K562 (cell line): ENCODE results near the gene ELF1. TPM values are rescaled to one million over a fixed set of nuclear protein-coding genes. Genes with fewer than 3 reads are reported as not detected.

Experiments used
- CHD2 ChIP-seq: IDR thresholded peaks from 2 replicates; pipeline ENCODE4 v1.6.1; 2011; ENCODE audit warnings: low read depth, low read length
- DDX20 ChIP-seq: fragments of 450-650 bp; IDR thresholded peaks from 2 replicates; pipeline ENCODE4 v1.6.1; 2016; ENCODE audit warnings: missing genetic modification characterization, low read depth, mild to moderate bottlenecking, missing compliant biosample characterization, moderate library complexity
- HMG20B ChIP-seq: fragments of 250-450 bp; sonication (Bioruptor Pico); IDR thresholded peaks from 2 replicates; pipeline ENCODE4 v1.5.0; 2021; ENCODE audit warnings: mild to moderate bottlenecking
- HNRNPK ChIP-seq: fragments of 200-400 bp; formaldehyde crosslinking; IDR thresholded peaks from one replicate; pipeline ENCODE4 v1.6.1; 2018; ENCODE audit warnings: mild to moderate bottlenecking, low read depth, low read length; ENCODE audit not compliant: poor library complexity, severe bottlenecking
- KLF1 ChIP-seq: fragments of 450-650 bp; IDR thresholded peaks from 2 replicates; pipeline ENCODE4 v1.6.1; 2016; ENCODE audit warnings: missing genetic modification characterization, missing compliant biosample characterization
- MCM3 ChIP-seq: fragments of 450-650 bp; IDR thresholded peaks from 2 replicates; pipeline ENCODE4 v1.6.1; 2016
- PRMT5 ChIP-seq: sonication (generic); formaldehyde crosslinking; IDR thresholded peaks from 2 replicates; pipeline ENCODE4 v1.5.0; 2020; ENCODE audit warnings: missing genetic modification reagents
- RAD21 ChIP-seq, 2 experiments: fragments of 250-450 bp in 1 of 2; fragments of 450-650 bp in 1 of 2; sonication (Bioruptor Pico) in 1 of 2; formaldehyde crosslinking in 1 of 2; IDR thresholded peaks in 1 of 2; conservative IDR thresholded peaks in 1 of 2; 2 replicates each; pipeline versions ENCODE4 v1.4.0 to v1.8.0; 2020 to 2022; ENCODE audit warnings: mild to moderate bottlenecking in 2 of 2, moderate library complexity in 1 of 2
- SIN3B ChIP-seq: fragments of 450-650 bp; IDR thresholded peaks from 2 replicates; pipeline ENCODE4 v1.6.1; 2017; ENCODE audit warnings: low read depth, mild to moderate bottlenecking, moderate library complexity
- SOX6 ChIP-seq: fragments of 450-650 bp; IDR thresholded peaks from 2 replicates; pipeline ENCODE4 v1.6.1; 2014; ENCODE audit warnings: mild to moderate bottlenecking
- SRSF3 ChIP-seq: fragments of 200-400 bp; formaldehyde crosslinking; IDR thresholded peaks from 2 replicates; pipeline ENCODE4 v1.6.1; 2016; ENCODE audit warnings: mild to moderate bottlenecking, low read length, moderate library complexity; ENCODE audit not compliant: insufficient read depth
- STAT5A ChIP-seq: IDR thresholded peaks from 2 replicates; pipeline ENCODE4 v1.6.1; 2012; ENCODE audit warnings: low read length, inconsistent platforms, borderline replicate concordance
- ZFP30 ChIP-seq: fragments of 250-450 bp; sonication (Bioruptor Pico); IDR thresholded peaks from 2 replicates; pipeline ENCODE4 v1.8.0; 2022; ENCODE audit warnings: moderate library complexity, mild to moderate bottlenecking, inconsistent platforms, borderline replicate concordance
- ZNF274 ChIP-seq: IDR thresholded peaks from 2 replicates; pipeline ENCODE4 v1.6.1; 2011; ENCODE audit warnings: low read depth, mild to moderate bottlenecking, low read length, moderate library complexity, borderline replicate concordance
- ZNF347 ChIP-seq: fragments of 450-650 bp; formaldehyde crosslinking; IDR thresholded peaks from 2 replicates; pipeline ENCODE4 v1.4.0; 2020; ENCODE audit warnings: low read depth, mild to moderate bottlenecking, moderate library complexity
- polyA plus RNA-seq, 8 experiments: library from polyadenylated mRNA; depleted of rRNA in 4 of 8; stranded (reverse) in 5 of 8; unstranded in 3 of 8; fragments of >200 nt; fragmentation: Nextera tagmentation in 2 of 8; fragmentation: Illumina TruSeq in 1 of 8; extraction: Ambion mirVana in 2 of 8; extraction: Trizol in 1 of 8; gene quantifications; 2 replicates each; pipeline versions ENCODE4 v1.2.1 to v1.2.3, GENCODE V29; 2011 to 2014; ENCODE audit warnings: inconsistent platforms in 1 of 8, missing spikeins in 1 of 8
- total RNA-seq, 7 experiments: library from RNA; depleted of rRNA in 6 of 7; stranded (reverse); fragments of >200 nt in 6 of 7; fragmentation: Illumina TruSeq in 2 of 7; extraction: Trizol in 2 of 7; gene quantifications; 2 replicates each; pipeline versions ENCODE4 v1.2.1 to v1.2.3, GENCODE V29; 2011 to 2021; ENCODE audit warnings: low replicate concordance in 1 of 7
- TF ChIP-seq, protein P1 (sequence below): fragments of 450-650 bp; formaldehyde crosslinking; conservative IDR thresholded peaks from 2 replicates; pipeline ENCODE4 v1.4.0; 2022; ENCODE audit warnings: mild to moderate bottlenecking, missing genetic modification characterization
- TF ChIP-seq, protein P2 (sequence below): sonication (generic); formaldehyde crosslinking; IDR thresholded peaks from 2 replicates; pipeline ENCODE4 v1.8.0; 2023; ENCODE audit warnings: missing genetic modification reagents, mild to moderate bottlenecking, borderline replicate concordance
- TF ChIP-seq, protein P3 (sequence below): fragments of 250-450 bp; sonication (Bioruptor Pico); IDR thresholded peaks from 2 replicates; pipeline ENCODE4 v1.5.0; 2021; ENCODE audit warnings: mild to moderate bottlenecking, moderate library complexity

ELF1 gene
- total and polyA plus RNA-seq, 9 of the 15 experiments (the other 6 are each of a cell fraction or from before 2014, with no cell fraction given), result 24.7 to 54.4 (median 33.4) TPM

DNA sequence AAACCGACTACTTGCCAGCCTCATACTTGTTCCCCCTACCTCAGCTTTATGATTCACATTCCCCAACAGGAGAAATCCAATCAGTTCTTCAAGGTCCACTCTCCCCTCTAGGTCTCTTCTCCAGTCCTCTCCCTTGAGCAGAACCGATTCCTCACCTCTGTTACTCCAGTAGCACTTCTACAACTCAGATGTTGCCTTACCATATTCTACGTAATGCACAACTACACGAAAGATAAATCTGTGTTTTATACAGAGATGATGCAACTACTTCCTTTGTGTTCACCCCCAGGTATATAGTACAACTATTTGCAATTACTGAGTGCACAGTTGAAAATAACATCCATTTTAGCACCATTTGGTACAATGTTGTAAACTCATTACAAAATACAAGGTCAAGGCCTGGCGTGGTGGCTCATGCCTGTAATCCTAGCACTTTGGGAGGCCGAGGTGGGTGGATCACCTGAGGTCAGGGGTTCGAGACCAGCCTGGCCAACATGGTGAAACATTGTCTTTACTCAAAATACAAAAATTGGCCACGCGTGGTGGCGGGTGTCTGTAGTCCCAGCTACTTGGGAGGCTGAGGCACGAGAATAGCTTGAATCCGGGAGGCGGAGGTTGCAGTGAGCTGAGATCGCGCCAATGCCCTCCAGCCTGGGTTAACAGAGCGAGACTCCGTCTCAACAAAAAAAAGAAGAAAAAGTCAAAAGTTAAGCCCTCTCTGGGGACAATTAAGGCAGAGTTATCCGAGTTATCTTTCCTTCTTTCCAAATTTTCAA lies 39.4 kb upstream of the ELF1 start (continued):
- TF ChIP-seq, protein P1, sequence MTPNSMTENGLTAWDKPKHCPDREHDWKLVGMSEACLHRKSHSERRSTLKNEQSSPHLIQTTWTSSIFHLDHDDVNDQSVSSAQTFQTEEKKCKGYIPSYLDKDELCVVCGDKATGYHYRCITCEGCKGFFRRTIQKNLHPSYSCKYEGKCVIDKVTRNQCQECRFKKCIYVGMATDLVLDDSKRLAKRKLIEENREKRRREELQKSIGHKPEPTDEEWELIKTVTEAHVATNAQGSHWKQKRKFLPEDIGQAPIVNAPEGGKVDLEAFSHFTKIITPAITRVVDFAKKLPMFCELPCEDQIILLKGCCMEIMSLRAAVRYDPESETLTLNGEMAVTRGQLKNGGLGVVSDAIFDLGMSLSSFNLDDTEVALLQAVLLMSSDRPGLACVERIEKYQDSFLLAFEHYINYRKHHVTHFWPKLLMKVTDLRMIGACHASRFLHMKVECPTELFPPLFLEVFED (CRISPR knock-in tag), result no peak
- TF ChIP-seq SRSF3 (no peak), RAD21 (CRISPR knock-in tag; conservative IDR thresholded peaks at IDR 0.05 in 1 of 2, IDR thresholded peaks at IDR 0.05 in 1 of 2) (no peak), KLF1 (tag) (no peak), SOX6 (0 out of 2 replicates have a peak, but pooled peaks have one; percentile 27), ZNF274 (no peak), ZFP30 (no peak), HMG20B (no peak), MCM3 (no peak), HNRNPK (no peak), STAT5A (no peak), DDX20 (tag) (no peak), CHD2 (no peak), SIN3B (no peak), ZNF347 (CRISPR knock-in tag) (no peak), PRMT5 (no peak)
- TF ChIP-seq, protein P2, sequence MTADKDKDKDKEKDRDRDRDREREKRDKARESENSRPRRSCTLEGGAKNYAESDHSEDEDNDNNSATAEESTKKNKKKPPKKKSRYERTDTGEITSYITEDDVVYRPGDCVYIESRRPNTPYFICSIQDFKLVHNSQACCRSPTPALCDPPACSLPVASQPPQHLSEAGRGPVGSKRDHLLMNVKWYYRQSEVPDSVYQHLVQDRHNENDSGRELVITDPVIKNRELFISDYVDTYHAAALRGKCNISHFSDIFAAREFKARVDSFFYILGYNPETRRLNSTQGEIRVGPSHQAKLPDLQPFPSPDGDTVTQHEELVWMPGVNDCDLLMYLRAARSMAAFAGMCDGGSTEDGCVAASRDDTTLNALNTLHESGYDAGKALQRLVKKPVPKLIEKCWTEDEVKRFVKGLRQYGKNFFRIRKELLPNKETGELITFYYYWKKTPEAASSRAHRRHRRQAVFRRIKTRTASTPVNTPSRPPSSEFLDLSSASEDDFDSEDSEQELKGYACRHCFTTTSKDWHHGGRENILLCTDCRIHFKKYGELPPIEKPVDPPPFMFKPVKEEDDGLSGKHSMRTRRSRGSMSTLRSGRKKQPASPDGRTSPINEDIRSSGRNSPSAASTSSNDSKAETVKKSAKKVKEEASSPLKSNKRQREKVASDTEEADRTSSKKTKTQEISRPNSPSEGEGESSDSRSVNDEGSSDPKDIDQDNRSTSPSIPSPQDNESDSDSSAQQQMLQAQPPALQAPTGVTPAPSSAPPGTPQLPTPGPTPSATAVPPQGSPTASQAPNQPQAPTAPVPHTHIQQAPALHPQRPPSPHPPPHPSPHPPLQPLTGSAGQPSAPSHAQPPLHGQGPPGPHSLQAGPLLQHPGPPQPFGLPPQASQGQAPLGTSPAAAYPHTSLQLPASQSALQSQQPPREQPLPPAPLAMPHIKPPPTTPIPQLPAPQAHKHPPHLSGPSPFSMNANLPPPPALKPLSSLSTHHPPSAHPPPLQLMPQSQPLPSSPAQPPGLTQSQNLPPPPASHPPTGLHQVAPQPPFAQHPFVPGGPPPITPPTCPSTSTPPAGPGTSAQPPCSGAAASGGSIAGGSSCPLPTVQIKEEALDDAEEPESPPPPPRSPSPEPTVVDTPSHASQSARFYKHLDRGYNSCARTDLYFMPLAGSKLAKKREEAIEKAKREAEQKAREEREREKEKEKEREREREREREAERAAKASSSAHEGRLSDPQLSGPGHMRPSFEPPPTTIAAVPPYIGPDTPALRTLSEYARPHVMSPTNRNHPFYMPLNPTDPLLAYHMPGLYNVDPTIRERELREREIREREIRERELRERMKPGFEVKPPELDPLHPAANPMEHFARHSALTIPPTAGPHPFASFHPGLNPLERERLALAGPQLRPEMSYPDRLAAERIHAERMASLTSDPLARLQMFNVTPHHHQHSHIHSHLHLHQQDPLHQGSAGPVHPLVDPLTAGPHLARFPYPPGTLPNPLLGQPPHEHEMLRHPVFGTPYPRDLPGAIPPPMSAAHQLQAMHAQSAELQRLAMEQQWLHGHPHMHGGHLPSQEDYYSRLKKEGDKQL (CRISPR knock-in tag), result no peak
- TF ChIP-seq, protein P3, sequence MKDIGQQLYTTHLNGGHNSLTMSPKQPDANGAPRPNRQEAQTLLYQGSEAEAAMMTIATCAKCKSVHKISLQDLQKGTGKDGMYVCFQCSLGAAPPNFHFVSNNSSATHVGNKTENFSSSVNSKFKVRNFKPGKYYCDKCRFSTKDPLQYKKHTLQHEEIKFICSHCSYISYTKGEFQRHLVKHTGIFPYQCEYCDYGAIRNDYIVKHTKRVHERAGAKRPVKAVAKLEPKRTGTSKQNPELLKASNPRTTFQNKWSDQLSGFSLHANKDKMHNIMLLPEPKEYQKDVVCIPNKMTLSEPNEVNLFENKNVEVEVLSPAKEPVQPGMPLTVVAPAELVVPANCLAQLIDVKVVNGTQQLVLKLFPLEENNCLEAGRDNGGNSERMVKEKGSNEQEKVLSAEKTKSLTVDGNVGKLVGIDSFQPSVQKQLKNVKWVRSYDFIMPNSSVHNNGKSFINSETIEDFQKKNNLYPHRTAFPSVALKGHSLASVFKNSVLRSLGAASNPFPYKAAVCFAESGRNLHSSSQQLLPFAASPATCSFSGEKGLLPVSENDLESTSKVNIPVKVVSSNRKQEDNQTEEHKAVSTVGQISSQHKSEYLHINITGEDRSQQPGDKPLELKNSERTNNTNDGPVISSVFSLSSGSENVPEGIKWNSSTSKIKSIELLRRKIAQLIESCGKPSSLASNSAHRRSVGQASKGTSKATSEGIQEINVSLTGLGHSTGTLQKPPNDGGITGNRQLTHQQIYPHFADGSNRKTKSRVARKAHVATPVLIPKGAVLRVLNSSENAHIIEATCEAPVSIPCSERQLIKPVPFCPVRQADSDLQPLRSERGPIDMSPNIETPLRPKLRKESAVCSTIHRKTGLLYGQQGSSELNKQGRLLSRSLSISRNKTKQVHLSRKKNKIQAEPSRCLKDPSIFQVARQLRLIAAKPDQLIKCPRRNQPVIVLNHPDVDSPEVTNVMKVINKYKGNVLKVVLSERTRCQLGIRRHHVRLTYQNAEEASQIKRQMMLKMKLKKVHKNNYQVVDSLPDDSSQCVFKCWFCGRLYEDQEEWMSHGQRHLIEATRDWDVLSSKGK (CRISPR knock-in tag), result no peak
